ENCODE data around the gene IFI35. TPM values are rescaled to one million over a fixed set of nuclear protein-coding genes. Genes with fewer than 3 reads are reported as not detected.
A peak's percentile ranks its signal among the peaks of the same experiment; 100 is the strongest.

Gene IFI35
- total and polyA plus RNA-seq, 8 donors, result 17.5 to 41.5 (median 19.6) TPM

GRCh38 chr17:43028221-43028861 is 21.8 kb downstream of the IFI35 start:
- intact Hi-C loops (cut with DNase I), result loop anchor here in 1 of 2 donors (10.0 kb wide), 1 partner anchor 286 kb away; no protein-coding TSS in a partner anchor

GRCh38 chr17:43030137-43030767 is 23.7 kb downstream of the IFI35 start:
- DNase-seq (no peak), ATAC-seq (no peak)
- no peaks in the 10 kb centered on the region for H3K9me3 ChIP-seq
- no peak overlapping the region for H3K27ac ChIP-seq
- no peak for TF ChIP-seq CTCF (IDR thresholded peaks at IDR 0.05)
- H3K27me3 ChIP-seq, result no peaks in the 10 kb centered on the region
- H3K4me3 ChIP-seq, result no peak overlapping the region
- no peaks in the 10 kb centered on the region for H3K4me1 ChIP-seq
- no peaks in the 10 kb centered on the region for H3K36me3 ChIP-seq
- intact Hi-C loops (cut with DNase I), result no loop called here

More at GRCh38 chr17:43028221-43028861, 21.8 kb downstream of the IFI35 start:
- DNase-seq, result no peak
- no peaks in the 10 kb centered on the region for H3K9me3 ChIP-seq
- no peak for TF ChIP-seq CTCF (IDR thresholded peaks at IDR 0.05)
- ATAC-seq, result no peak
- H3K4me3 ChIP-seq, result no peak overlapping the region
- no peak overlapping the region for H3K27ac ChIP-seq
- no peaks in the 10 kb centered on the region for H3K27me3 ChIP-seq
- no peaks in the 10 kb centered on the region for H3K36me3 ChIP-seq
- peaks cover 0 to 16% of the 10 kb centered on the region in 2 donors for H3K4me1 ChIP-seq

GRCh38 chr17:43031666-43032065 is 25.1 kb downstream of the IFI35 start:
- Histone ChIP-seq H3K4me1 (no peaks in the 10 kb centered on the region), H3K36me3 (no peaks in the 10 kb centered on the region), H3K9me3 (no peaks in the 10 kb centered on the region), H3K4me3 (no peak overlapping the region), H3K27ac (no peak overlapping the region), H3K27me3 (no peaks in the 10 kb centered on the region)
- intact Hi-C loops (cut with DNase I), result no loop called here
- DNase-seq, result no peak
- no peak for TF ChIP-seq CTCF (IDR thresholded peaks at IDR 0.05)
- ATAC-seq, result no peak

- Histone ChIP-seq H3K27me3 (no peaks in the 10 kb centered on the region), H3K9me3 (no peaks in the 10 kb centered on the region), H3K27ac (no peak overlapping the region), H3K4me1 (no peaks in the 10 kb centered on the region), H3K4me3 (no peak overlapping the region), H3K36me3 (no peaks in the 10 kb centered on the region)
- intact Hi-C loops (cut with DNase I), result no loop called here
- TF ChIP-seq CTCF (IDR thresholded peaks at IDR 0.05), result no peak
- DNase-seq, result peak in 1 of 4 donors; percentile 65
- ATAC-seq, result peak; percentile 36
Measured at GRCh38 chr17:43033948-43034881, 27.6 kb downstream of the IFI35 start.

- Histone ChIP-seq H3K4me3 (no peak overlapping the region), H3K27me3 (no peaks in the 10 kb centered on the region), H3K4me1 (no peaks in the 10 kb centered on the region), H3K27ac (no peak overlapping the region), H3K36me3 (no peaks in the 10 kb centered on the region), H3K9me3 (no peaks in the 10 kb centered on the region)
- intact Hi-C loops (cut with DNase I), result no loop called here
- TF ChIP-seq CTCF (IDR thresholded peaks at IDR 0.05), result no peak
- ATAC-seq, result no peak
- no peak for DNase-seq
Measured at GRCh38 chr17:43034894-43035293, 28.3 kb downstream of the IFI35 start.
